Gastroesophageal sphincter (tissue), 4 donors: ENCODE results near the gene PRIMPOL. TPM values are rescaled to one million over a fixed set of nuclear protein-coding genes. Genes with fewer than 3 reads are reported as not detected.
"Not testable (repeated sequence)": the region's sequence is repeated elsewhere in the genome, so short reads cannot be mapped to it uniquely, and the experiment has no call there.

Source experiments
- ATAC-seq: fragments of 150-250 bp; one replicate; pipeline ENCODE4 v1.9.1; 2016; ENCODE audit warnings: mild to moderate bottlenecking, moderate library complexity
- H3K27ac ChIP-seq, 4 donors: fragments of 200-600 bp; sonication (generic) in 3 of 4; 1 replicate in 3 of 4; 2 replicates in 1 of 4; pipeline ENCODE4 v1.5.1; 2016 to 2019
- H3K27me3 ChIP-seq: fragments of 200-600 bp; sonication (generic); one replicate; pipeline ENCODE4 v1.5.1; 2019
- H3K36me3 ChIP-seq, 2 donors: fragments of 200-600 bp; sonication (generic); one replicate each; pipeline ENCODE4 v1.5.1; 2019; ENCODE audit warnings: control low read depth in 1 of 2
- H3K4me1 ChIP-seq, 3 donors: fragments of 200-600 bp; sonication (generic); 1 replicate in 2 of 3; 2 replicates in 1 of 3; pipeline ENCODE4 v1.5.1; 2016 to 2019; ENCODE audit warnings: control low read depth in 2 of 3
- H3K4me3 ChIP-seq, 2 donors: fragments of 200-600 bp; sonication (generic); one replicate each; pipeline ENCODE4 v1.5.1; 2019; ENCODE audit warnings: mild to moderate bottlenecking in 1 of 2, moderate library complexity in 1 of 2
- H3K9me3 ChIP-seq, 3 donors: fragments of 200-600 bp; sonication (generic); one replicate each; pipeline ENCODE4 v1.5.1; 2017 to 2019; ENCODE audit warnings: control low read depth in 2 of 3
- CTCF ChIP-seq, 4 experiments: fragments of 200-600 bp in 2 of 4; fragments of 450-650 bp in 2 of 4; sonication (generic) in 1 of 4; IDR thresholded peaks; one replicate each; pipeline ENCODE4 v1.5.1; 2017 to 2019; ENCODE audit warnings: antibody characterized with exemption in 4 of 4, mild to moderate bottlenecking in 2 of 4, moderate library complexity in 2 of 4
- EP300 ChIP-seq: sonication (generic); formaldehyde crosslinking; IDR thresholded peaks from one replicate; pipeline ENCODE4 v1.6.1; 2017; ENCODE audit warnings: antibody characterized with exemption, mild to moderate bottlenecking
- POLR2A ChIP-seq, 2 donors: fragments of 450-650 bp; IDR thresholded peaks; one replicate each; pipeline ENCODE4 v1.6.1; 2017; ENCODE audit warnings: antibody characterized with exemption in 2 of 2, mild to moderate bottlenecking in 2 of 2, moderate library complexity in 1 of 2
- POLR2AphosphoS5 ChIP-seq: sonication (generic); formaldehyde crosslinking; IDR thresholded peaks from one replicate; pipeline ENCODE4 v1.6.1; 2017; ENCODE audit warnings: antibody characterized with exemption
- WGBS, 2 donors: methylation state at CpG; one replicate each; pipeline ENCODE4 v1.1.5; 2018; ENCODE audit warnings: low coverage in 1 of 2; 5-methylcytosine and 5-hydroxymethylcytosine counted together
- total RNA-seq, 4 donors: library from RNA; depleted of rRNA; stranded (reverse); fragments of >200 nt; gene quantifications; one replicate each; pipeline ENCODE4 v1.1.0, GENCODE V29; 2016

Gene PRIMPOL
- total RNA-seq, 4 donors from 2014 or later, result 14.2 to 21.6 (median 16.9) TPM

- Histone ChIP-seq H3K4me3 (no peak overlapping the region), H3K36me3 (peaks cover 0 to 31% of the 10 kb centered on the region in 2 donors), H3K27me3 (no peaks in the 10 kb centered on the region), H3K9me3 (no peaks in the 10 kb centered on the region), H3K27ac (no peak overlapping the region), H3K4me1 (peaks cover 0 to 19% (median 7%) of the 10 kb centered on the region in 3 donors)
- ATAC-seq, result no peak
- TF ChIP-seq EP300 (no peak), CTCF (IDR thresholded peaks at IDR 0.05) (no peak), POLR2A (IDR thresholded peaks at IDR 0.05) (no peak), POLR2AphosphoS5 (no peak)
- WGBS, 2 donors, result 35 to 50% methylated on average over 1 to 2 of the region's 2 CpGs
Observed at GRCh38 chr4:184653650-184654049, 4.1 kb downstream of the PRIMPOL start.

- no peaks in the 10 kb centered on the region for H3K9me3 ChIP-seq
- peaks cover 0 to 54% of the 10 kb centered on the region in 2 donors for H3K36me3 ChIP-seq
- H3K4me3 ChIP-seq, result no peak overlapping the region
- no peak for ATAC-seq
- 95 to 100% methylated on average over 5 to 8 of the region's 8 CpGs for WGBS, 2 donors
- H3K27me3 ChIP-seq, result no peaks in the 10 kb centered on the region
- no peak for TF ChIP-seq EP300
- no peak for TF ChIP-seq POLR2A (IDR thresholded peaks at IDR 0.05)
- TF ChIP-seq CTCF (IDR thresholded peaks at IDR 0.05), result no peak
- no peak for TF ChIP-seq POLR2AphosphoS5
- H3K27ac ChIP-seq, result no peak overlapping the region
- H3K4me1 ChIP-seq, result peaks cover 0 to 7% (median 0%) of the 10 kb centered on the region in 3 donors
Observed at GRCh38 chr4:184655889-184656869, 6.6 kb downstream of the PRIMPOL start.

DNA sequence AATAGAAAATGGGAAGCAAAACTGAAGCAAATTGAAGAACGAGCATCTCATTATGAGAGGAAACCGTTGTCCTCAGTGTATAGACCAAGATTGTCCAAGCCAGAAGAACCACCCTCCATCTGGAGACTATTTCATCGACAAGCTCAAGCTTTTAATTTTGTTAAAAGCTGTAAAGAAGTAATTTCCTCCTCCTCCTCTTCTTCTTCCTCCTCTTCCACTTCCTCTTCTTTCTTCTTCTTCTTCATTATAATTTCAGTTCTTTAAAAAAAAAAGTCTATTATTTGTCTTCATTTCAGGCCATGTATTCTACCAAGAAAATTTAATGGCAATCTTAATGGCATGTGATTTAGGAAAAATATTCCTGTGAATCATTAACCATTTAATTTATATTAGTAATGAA lies 7.6 kb downstream of the PRIMPOL start:
- TF ChIP-seq POLR2AphosphoS5, result no peak
- no peak for TF ChIP-seq EP300
- no peak for TF ChIP-seq CTCF (IDR thresholded peaks at IDR 0.05)
- H3K9me3 ChIP-seq, result no peaks in the 10 kb centered on the region
- peaks cover 0 to 60% of the 10 kb centered on the region in 2 donors for H3K36me3 ChIP-seq
- H3K4me1 ChIP-seq, result peaks cover 0 to under 1% (median 0%) of the 10 kb centered on the region in 3 donors
- WGBS, 2 donors, result 68 to 69% methylated on average over 2 to 3 of the region's 3 CpGs
- H3K27ac ChIP-seq, result no peak overlapping the region
- H3K4me3 ChIP-seq, result no peak overlapping the region
- ATAC-seq, result no peak
- no peaks in the 10 kb centered on the region for H3K27me3 ChIP-seq

DNA sequence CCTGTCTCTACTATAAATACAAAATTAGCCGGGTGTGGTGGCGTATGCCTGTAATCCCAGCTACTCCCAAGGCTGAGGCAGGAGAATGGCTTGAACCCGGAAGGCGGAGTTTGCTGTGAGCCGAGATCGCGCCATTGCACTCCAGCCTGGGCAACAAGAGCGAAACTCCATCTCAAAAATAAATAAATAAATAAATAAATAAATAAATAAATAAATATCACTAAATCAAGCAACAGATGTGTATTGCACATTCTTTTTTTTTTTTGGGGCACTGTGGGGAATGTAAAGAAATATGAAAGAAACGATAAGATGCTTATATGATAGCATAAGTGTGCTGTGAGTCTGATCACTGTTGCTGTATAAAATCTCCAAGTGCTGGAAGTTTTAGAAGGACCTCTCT lies 8.3 kb downstream of the PRIMPOL start:
- H3K27ac ChIP-seq, H3K4me3 ChIP-seq, ATAC-seq, H3K9me3 ChIP-seq, H3K27me3 ChIP-seq, H3K4me1 ChIP-seq: not testable (repeated sequence)
- H3K36me3 ChIP-seq, result peaks cover 0 to 60% of the 10 kb centered on the region in 2 donors
- 90 to 93% methylated on average over 1 to 7 of the region's 9 CpGs for WGBS, 2 donors

DNA sequence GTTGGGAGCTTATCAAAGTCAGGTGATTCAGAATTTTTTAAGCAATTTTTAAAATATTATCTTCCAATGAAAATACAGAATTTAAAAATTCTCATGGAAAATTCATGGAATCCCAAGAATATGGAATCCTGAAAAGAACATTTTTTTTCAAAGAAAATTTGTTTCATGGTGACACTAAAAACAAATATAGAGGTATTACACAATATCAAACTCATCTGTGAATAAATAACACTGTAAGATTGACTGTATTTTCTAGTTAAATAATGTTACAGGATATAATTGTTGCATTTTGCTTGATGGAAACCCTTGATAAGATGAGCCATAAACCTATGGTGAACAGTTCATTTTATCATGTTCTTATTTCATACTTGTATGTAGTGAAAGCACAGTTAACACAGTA lies 11.4 kb downstream of the PRIMPOL start:
- no peak overlapping the region for H3K27ac ChIP-seq
- no peaks in the 10 kb centered on the region for H3K9me3 ChIP-seq
- peaks cover 0 to 58% of the 10 kb centered on the region in 2 donors for H3K36me3 ChIP-seq
- H3K27me3 ChIP-seq, result no peaks in the 10 kb centered on the region
- TF ChIP-seq CTCF (IDR thresholded peaks at IDR 0.05) (no peak), POLR2AphosphoS5 (no peak), EP300 (no peak), POLR2A (IDR thresholded peaks at IDR 0.05) (no peak)
- no peaks in the 10 kb centered on the region for H3K4me1 ChIP-seq
- no peak for ATAC-seq
- no peak overlapping the region for H3K4me3 ChIP-seq
